Endometrial microvascular endothelial cells (primary cell): ENCODE results near the gene GRIN2A. TPM values are rescaled to one million over a fixed set of nuclear protein-coding genes. Genes with fewer than 3 reads are reported as not detected.

ENCODE experiments used
- in situ Hi-C: cut with HindIII; loops from 2 replicates; pipeline ENCODE4 v1.10.0; 2017; ENCODE audit warnings: low sequenced_read_pairs, low pct_unique_long_range_greater_than_20kb; ENCODE audit errors: inconsistent ontology term
- total RNA-seq: library from RNA; depleted of rRNA; stranded (reverse); fragments of >200 nt; gene quantifications from one replicate; pipeline ENCODE4 v1.2.3, GENCODE V29; 2015; ENCODE audit errors: inconsistent ontology term

The GRIN2A gene
- total RNA-seq, 1 donor from 2014 or later: not detected

DNA sequence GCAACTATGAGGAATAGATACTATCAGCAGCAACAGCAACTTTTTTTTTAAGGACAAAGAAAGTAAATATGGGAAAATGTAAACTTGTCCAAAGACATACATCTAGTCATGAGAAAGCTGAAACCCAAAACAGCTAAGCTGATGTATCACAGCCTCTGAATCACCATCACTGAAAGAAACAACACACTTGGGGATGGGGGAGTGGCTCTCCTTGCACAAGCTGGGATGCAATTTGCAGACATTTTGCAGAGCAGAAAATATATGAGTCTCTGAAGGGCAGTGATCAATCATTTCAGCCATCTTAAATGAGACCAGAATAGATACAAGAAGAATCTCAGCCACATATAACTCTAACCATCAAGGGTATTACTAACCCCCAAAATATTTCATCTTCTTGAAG is 79.1 kb downstream of the GRIN2A start:
- in situ Hi-C loops: no loop called here

DNA sequence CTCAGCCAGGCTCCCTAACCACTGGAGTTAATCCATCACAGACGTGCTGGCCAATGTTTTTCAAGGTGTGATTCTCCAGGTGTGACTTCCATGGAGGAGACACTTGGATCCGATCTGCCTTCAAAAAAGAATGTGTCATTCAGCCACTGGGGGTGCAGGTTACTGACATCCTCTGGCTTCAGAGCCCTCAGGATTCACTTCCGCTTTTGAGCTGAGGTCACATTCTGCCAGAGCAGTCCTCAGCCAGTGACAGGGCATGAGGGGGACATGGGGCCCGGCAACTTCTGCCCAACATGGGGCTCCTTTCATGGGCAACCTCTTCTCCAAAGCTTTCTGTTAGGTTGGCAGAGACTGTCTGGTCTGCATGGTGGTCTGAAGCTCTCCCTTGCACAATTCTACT is 81.4 kb downstream of the GRIN2A start:
- in situ Hi-C loops: no loop called here

DNA sequence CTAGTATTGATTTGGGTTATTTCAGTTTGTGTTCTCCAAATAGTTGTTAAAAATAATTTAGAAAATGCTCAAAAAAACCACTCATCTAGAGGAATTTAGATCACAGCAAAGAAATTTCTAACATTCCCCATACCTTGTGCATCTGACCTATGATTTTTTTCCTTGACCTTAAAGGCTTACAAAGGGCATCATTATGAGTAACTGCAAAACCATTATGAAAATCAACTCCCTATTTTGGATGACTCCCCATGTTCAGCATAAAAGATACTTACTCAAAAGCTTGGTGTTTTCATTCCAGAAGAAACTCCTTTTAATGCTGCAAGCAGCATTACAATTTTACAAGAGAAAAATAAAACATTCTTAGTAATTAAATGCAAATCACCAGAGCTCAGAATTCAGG is 83.2 kb downstream of the GRIN2A start:
- in situ Hi-C loops: no loop called here

DNA sequence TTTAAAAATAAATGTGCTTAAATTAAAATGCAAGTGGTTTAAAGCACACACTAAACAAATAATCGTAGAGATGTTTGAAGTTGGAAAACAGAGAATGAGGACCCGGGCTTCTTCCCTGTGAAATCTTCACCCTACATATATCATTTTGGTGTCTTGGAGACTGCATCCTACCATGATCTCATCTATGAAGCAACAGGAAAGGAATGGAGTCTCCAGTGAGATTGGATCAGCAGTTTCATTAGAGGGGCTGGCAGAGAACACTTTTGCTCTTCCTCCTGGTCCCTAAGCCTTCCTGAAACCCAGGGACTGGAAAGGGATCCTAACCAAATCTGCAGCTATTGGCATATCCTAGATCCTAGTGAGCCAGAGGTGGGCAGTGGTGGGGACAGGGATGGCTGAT is 85.0 kb downstream of the GRIN2A start:
- in situ Hi-C loops: no loop called here

DNA sequence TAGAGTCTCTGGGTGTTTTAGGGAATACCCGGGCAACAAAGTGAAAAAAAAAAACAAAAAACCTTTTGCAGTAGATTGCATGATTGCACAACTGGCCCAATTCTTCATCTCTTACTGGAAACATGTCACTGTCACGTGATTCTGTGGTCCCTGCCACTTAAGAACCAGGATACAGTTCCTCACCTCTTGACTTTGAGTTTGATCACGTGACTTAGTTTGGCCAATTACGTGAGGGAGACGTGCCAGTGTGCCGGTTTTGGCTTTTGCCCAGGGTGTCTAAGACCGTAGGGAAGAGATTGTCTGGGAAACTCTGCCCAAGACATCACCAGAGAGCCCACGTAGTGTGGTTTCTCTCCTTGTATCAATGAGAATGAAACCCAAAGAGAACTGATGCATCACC is 88.7 kb downstream of the GRIN2A start:
- in situ Hi-C loops: no loop called here

DNA sequence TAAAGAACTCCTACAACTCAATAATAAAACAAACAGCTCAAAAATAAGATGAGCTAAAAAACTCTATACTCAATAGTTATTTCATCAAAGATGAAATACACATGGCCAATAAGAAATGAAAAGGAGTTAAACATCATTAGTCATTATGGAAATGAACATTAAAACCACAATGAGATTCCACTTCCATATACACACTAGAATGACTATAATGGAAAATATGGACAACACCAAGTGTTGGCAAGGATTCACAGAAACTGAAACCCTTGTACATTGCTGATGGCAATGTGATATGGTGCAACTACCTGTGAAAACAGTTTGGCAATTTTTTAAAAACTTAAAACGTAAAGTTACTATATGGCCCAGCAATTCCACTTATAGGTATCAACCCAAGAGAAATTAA is 91.4 kb downstream of the GRIN2A start:
- in situ Hi-C loops: no loop called here

DNA sequence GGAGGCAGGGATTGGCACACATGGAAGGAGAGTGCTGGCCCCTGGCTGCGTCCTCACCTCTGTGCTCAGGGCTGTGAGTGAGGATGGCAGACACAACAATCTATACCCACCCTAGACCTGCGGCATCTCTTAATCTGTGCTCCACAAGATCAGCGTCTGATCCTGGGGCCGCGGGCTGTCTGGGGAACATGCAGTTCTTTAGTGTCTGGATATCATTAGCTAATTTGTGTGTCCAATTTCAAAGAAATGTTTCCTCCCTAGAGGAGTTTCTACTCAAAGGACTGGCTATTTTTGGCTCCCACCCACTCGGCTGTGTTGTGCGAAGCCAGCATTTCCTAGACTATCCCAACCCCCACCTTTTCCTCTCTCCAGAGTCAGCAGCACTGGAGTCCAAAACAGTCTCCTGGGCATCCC is 93.8 kb downstream of the GRIN2A start:
- in situ Hi-C loops: no loop called here

DNA sequence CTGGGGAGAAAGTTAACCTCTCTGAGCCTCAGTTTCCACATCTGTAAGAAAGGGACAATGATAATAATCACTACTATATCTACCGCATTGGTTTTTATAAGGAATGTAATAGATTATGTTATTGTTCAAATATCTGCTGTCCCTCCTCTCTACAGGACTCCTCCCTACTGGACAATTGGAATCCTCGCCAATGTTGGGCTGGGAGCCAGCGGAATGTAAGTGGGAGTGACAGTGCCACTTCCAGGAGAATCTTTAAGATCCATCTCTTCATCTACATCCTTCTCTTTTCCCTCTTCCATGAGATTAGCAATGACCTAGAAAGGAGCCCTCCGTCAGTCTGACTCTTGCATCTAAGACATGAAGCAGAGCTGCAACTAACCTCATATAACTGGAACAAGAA is 95.1 kb downstream of the GRIN2A start:
- in situ Hi-C loops: no loop called here

DNA sequence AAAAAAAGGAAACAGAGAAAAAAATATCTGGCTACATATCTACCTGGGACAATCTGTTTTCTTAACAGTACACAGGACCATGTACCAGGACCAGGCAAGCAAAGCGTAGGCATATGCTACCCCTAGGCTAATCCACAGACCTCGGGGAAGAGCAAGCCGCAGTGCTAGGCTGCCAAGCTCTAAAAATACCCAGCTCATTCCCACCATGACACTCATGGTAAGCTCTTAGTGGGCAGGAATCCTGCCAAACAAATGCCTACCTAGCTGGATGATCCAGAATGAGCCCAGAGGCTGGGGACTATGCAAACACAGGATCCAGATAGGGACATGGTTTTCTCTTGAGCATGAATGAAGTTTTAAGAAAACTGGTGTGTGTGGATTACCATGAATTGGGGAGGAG is 95.6 kb downstream of the GRIN2A start:
- in situ Hi-C loops: no loop called here

DNA sequence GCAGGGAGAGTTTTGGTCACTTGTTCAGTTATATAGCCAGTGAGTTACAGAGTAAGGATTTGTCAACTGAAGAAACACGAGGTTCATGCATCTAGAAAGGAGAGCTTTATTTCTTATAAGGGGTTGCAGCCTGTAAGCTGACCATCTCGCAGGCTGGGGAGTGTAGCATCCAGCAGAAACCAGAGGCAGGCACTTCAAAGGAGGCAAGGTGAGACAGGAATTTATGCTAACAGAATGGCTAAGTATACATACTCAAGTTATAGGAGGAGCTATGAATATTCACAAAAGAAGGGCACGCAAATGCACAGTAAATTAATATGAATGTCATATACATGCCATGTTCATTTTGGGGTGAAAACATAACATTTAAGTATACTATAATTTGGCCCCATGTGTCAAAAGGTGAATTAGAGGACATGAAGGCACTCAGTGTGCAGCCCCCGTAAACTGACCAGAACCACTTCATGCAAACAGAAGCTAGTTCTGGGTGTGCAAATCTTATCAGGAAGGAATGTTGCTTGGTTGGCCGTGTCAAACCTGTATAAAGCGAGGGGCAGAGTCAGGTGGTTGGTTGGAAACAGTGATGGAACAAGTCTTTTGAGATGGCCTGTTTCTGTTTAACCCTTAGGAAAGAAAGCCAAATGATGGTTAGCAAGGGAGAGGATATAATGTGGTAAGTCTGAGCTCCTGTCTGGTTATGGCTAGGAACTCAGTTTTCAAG is 97.0 kb downstream of the GRIN2A start:
- in situ Hi-C loops: no loop called here

DNA sequence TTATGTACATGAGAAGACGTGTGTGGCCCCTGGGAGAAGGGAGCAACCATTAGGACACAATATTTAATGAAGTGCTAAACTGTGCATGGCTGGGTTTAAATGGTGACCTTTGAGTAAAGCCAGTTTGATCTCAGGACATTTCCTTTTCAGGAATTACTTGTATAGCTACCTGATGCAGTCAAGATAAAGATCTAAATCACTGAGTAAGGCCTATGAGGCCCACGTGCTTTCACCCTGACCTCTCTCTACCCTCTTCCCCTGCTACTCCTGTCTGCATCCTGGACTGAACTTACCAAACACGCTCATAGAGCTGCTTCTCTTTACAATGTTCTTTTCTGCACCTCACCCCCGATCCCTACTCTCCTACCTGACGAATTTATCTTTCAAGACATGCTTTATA is 98.9 kb downstream of the GRIN2A start:
- in situ Hi-C loops: no loop called here

DNA sequence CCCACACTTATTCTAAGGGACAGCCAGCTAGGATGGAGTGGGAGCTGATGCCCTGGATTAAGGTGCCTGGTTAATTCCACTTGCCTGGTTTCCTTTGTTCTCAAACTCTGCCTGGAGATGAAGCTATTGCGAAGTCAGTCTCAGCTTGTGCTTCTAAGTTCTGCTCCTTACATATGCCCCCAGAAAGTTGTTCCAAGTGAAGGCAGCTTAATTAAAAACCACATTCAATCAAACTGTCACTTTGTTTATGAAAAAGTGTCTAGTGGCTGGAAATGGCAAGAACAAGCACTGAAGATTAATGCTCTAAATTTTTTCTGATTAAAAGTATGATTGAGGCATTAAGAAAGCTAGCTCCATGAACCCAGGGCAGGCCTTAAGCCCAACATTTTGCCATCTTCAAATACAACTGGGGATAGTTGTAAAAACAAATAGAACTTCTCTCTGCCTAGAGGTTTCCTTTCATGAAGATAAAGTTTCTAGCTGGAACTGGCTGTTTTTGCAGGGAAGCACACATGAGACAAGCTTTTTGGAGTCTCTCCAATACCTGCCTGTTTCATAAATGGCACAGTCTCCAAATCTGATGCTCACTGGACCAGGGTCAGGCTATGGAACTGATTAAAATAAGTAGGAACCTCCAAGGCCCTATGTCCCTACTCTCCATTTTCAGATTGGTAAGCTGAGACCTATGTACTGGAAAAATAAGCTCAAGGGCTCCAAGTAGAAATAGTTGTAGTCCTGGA is 100.9 kb downstream of the GRIN2A start:
- in situ Hi-C loops: no loop called here

DNA sequence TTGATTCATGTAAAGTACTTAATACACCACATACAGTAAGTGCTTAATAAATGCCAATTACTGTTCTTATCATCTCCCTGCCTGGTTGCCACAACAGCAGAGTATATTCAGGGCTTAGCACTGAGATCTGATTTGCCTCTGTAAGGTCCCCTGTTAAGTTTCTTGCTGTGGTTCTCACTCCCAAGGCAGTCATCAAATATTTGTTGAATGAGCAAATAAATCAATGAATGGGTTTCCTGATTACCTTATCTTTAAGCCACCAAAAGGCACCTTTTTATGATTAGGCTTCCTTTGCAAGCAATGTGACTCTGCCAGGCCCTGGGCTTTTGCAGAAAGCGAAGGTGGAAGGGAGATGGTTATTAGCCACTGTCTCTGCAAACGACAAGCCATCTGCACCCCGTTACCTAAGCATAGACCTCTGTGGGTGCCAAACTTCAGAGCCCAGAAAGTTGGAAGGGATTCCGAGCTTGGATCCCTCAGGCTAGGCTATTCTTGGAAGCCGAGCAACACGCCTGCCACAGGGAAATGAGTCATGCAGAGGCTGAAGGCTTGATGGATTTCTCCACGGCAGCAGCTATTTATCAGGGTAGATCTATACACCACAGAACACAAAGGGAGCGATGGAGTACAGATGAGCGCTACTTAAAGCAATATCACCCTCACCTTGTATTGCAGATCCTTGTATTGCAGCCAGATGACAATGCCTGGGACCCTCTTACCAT is 102.0 kb downstream of the GRIN2A start:
- in situ Hi-C loops: no loop called here

DNA sequence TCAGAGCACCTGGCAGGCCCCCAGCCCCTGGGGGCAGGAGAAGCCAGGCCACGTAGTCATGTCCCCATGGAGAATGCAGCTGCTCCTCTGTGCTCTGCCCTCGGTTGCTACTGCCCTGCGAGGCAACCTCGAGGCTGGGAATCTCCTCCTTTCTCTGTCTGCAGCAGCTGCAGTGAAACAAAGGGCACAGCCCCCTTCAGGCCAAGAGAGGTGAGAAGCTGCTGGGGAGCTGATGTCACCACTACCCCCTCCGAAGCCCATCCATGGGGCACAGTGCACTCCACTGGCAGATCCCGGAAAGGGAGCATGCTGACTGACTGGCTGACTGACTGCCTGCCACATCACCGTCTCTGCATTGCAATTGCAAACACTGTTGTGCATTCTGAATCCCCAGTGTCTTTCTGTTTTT is 103.7 kb downstream of the GRIN2A start:
- in situ Hi-C loops: no loop called here

DNA sequence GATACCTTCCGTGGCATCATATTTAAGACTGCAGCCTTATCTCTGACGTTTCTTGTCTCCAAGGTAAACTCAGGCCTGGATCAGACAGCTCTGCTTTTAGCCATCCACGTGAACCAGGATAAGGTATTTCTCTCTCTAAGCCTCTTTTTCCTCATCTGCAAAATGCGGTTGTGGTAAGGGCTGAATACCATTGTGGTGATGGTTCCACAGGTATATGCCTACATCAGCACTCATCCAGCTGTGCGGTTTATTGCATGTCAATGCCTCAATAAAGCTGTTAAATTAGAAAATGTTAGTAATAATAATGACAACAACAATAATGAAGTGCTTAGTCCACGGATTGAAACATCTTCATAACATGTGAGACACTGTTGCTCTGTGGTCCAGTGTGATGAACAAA is 104.4 kb downstream of the GRIN2A start:
- in situ Hi-C loops: no loop called here

DNA sequence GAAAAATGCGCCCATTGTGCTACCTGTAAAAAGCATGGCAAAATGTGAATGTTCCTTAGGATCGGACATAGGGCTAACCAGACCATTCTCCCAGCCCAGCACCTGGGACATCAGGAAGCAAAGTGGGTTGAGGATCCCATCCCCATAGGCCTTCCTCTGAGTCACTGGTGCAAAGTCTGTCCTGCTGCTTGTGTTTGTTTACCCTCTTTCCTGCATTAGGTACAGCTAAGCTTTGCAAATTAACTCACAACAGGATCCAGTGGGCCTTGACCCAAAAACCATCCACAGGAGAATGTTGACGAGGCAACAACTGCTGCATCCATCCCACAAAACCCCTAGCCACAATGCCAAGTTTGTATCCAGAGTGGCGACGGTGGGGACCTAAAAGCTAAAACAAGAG is 106.2 kb downstream of the GRIN2A start:
- in situ Hi-C loops: no loop called here

DNA sequence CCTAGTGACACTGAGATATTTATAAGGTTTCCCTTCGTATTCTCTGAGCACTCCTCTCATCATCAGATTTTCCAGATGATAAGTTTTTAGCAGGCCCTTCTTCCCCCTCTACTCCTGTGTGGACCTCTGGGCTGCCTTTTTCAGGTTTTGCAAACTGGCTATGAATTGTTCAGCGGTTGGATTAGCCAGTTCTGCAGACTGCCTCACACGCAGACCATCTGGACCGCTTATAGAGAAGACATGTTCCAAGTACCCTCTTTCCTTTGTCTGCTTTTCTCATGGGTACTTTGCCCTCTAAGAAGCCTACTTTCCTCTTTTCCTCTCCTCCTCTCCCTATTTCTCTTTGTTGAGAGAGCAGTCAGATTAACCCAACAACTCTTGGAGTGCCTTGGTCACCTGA is 111.6 kb downstream of the GRIN2A start:
- in situ Hi-C loops: no loop called here

DNA sequence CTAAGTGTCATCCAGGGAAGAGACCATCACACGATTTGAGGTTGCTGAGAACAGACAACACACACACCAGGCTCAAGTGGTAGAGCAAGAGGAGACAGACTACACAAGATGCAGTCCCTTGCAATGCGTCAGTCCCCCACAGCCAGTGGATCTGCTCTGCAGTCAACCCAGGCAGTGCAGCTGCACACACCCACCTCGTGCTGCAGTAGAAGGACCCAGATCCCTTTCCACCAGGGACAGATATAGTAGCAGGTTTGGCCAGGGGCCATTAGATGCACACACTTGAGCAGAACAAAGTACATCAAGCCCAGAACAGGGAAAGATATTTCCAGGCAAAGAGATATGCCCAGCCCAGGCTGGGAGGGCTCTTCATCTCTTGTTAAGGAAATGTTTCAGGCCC is 112.9 kb downstream of the GRIN2A start:
- in situ Hi-C loops: no loop called here

DNA sequence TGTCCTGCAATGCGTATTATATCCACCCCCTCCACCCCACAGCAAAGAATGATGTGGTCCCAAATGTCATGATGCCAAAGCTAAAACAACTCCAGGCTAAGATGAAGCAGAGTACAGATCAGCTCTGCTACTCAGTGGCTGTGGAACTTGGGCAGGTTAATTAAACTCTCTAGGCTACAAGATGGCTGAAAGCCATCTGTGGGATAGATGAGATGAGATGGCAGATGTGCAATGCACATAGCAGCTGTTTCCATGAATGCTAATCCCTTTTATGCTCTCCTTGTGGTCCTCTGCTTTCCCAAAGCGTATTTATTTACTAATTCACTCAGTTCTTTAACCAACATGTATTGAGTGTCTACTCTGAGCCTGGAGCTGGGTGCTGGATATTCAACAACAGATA is 114.4 kb downstream of the GRIN2A start:
- in situ Hi-C loops: no loop called here

DNA sequence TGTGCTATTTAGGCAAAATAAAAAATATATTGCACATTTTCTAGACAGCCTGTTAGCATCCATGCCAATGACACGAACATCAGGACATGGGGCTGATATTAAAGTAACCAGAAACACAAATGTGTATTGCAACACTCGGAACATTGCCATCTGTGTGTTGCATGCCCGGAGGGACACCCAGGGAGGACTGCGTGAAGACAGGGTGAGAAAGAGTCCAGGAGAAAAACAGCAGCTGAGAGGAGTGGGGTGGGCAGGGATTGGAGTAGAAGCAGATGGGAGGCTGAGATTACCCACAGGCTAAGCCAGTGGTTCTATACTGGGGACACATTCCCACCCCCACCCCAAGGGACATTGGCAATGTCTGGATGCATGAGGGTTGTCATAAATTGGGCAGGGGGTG is 114.8 kb downstream of the GRIN2A start:
- in situ Hi-C loops: no loop called here
